Measurements from ENCODE around the gene FCRLA. TPM values are rescaled to one million over a fixed set of nuclear protein-coding genes. Genes with fewer than 3 reads are reported as not detected.
"Not testable (repeated sequence)": the region's sequence is repeated elsewhere in the genome, so short reads cannot be mapped to it uniquely, and the experiment has no call there.

FCRLA gene, protein sequence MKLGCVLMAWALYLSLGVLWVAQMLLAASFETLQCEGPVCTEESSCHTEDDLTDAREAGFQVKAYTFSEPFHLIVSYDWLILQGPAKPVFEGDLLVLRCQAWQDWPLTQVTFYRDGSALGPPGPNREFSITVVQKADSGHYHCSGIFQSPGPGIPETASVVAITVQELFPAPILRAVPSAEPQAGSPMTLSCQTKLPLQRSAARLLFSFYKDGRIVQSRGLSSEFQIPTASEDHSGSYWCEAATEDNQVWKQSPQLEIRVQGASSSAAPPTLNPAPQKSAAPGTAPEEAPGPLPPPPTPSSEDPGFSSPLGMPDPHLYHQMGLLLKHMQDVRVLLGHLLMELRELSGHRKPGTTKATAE
- total RNA-seq: not detected

DNA sequence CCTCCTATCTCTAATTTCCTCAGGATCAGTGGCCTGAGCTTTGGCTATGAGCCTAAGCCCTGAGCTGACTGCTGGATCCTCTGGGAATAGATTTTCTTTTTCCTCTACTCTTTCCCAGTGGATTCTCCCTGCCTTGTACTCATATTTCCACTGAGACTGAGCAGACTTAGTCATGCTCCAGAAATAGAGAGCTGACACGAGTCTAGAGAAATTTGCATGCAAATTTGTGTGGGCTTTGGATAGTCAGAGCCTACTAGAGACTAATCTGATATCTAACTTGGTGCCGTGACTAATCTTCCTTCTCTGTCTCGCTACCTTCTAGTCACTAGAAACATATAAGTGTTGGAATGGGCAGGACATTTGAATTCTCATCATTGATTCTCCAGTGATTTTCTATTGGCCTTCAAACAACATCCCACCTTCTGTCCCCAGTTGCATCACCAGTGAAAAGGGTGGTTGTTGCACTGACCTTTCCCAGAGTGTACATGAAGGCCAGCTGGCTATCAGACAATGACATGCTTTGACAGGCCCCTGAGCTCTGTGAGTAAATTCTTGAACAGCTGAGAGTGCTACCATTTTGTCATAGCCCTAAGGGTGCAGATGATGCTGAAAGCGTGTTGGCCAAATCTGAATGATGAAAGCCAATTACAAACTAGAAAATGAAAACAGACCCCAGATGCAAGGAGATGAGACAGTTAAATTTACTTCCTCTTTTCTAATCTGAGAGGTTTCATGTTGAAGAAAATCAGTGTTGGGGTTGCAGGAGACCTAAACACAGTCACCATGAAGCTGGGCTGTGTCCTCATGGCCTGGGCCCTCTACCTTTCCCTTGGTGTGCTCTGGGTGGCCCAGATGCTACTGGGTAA lies at the start of gene FCRLA:
TSS of gene FCRLA (plus strand) at position 748 of the 866 bp plus-strand sequence. CDS start at position 784, 36 bp downstream.
- Histone ChIP-seq H3K9me3 (no peaks in the 10 kb centered on the region), H3K27me3 (no peaks in the 10 kb centered on the region), H3K27ac (no peak within 1 kb of the TSS), H3K4me3 (replicated peaks in 1 of 3) (no peak within 1 kb of the TSS), H3K36me3 (no peaks in the 10 kb centered on the region), H3K4me1 (no peaks in the 10 kb centered on the region)
- DNase-seq: no peak
- TF ChIP-seq POLR2A (IDR thresholded peaks at IDR 0.05): no peak
- TF ChIP-seq, protein P1, sequence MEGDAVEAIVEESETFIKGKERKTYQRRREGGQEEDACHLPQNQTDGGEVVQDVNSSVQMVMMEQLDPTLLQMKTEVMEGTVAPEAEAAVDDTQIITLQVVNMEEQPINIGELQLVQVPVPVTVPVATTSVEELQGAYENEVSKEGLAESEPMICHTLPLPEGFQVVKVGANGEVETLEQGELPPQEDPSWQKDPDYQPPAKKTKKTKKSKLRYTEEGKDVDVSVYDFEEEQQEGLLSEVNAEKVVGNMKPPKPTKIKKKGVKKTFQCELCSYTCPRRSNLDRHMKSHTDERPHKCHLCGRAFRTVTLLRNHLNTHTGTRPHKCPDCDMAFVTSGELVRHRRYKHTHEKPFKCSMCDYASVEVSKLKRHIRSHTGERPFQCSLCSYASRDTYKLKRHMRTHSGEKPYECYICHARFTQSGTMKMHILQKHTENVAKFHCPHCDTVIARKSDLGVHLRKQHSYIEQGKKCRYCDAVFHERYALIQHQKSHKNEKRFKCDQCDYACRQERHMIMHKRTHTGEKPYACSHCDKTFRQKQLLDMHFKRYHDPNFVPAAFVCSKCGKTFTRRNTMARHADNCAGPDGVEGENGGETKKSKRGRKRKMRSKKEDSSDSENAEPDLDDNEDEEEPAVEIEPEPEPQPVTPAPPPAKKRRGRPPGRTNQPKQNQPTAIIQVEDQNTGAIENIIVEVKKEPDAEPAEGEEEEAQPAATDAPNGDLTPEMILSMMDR (IDR thresholded peaks at IDR 0.05): no peak
- intact Hi-C loops (cut with DNase I): no loop called here
- WGBS, 2 donors: 52 to 60% methylated on average over 4 of the region's 4 CpGs

DNA sequence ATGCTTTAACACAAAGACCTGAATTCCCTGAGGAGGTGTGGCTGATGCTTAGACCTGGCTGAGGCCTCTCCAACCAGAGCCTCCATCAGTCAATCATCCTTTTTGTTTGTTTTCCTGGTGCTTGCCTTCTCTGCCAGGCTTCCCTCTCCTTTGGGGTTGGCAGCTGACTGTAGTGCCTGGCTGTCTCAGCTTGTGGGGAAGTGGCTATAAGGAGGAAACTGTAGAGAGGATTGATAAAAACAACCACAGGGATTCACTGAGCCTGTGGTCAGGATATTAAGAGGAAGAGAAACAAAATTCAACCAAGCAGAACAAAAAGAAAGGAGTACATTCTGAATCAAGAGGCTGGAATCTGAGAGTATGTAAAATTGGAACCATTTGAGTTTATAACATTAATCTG lies 48.5 kb upstream of the FCRLA start:
- H3K4me1 ChIP-seq; H3K4me3 ChIP-seq (replicated peaks in 1 of 3); DNase-seq; intact Hi-C loops (cut with DNase I); H3K36me3 ChIP-seq; H3K27ac ChIP-seq; H3K27me3 ChIP-seq; H3K9me3 ChIP-seq: not testable (repeated sequence)

DNA sequence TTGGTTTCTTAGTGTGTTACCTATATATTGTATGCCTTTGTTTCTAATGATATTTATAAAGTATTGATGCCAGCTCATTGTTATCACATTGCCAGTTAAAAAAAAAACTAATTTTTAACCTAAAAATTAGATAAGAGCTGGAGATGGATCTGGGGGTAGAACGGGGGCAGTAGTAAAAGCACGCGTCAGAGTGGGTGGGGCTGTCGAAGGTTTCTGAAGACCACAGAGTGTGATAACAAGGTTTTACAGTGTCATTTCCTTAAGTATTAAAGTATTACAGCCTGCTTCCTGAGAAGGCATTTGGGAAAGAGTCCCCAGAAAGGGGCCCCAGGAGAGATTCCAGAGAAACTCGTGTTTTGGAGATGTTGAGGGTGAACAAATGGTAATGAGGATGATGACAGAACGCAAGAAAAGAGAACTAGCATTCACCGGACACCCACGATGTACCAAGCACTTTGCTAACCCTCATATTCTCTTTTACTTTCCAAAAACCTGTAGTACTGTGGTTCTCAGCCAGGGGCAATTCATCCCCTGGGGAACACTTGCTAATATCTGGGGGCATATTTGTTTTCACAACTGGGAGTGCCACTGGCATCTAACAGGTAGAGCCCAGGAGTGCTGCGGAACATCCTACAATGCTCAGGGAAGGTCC lies 45.2 kb upstream of the FCRLA start:
- H3K4me1 ChIP-seq; H3K9me3 ChIP-seq; H3K4me3 ChIP-seq (replicated peaks in 1 of 3); intact Hi-C loops (cut with DNase I); H3K27ac ChIP-seq; H3K36me3 ChIP-seq; H3K27me3 ChIP-seq; DNase-seq: not testable (repeated sequence)
- WGBS, 2 donors: 70% methylated on average over 2 of the region's 9 CpGs; no CpG with 5 or more reads in 1 of the 2 donors

DNA sequence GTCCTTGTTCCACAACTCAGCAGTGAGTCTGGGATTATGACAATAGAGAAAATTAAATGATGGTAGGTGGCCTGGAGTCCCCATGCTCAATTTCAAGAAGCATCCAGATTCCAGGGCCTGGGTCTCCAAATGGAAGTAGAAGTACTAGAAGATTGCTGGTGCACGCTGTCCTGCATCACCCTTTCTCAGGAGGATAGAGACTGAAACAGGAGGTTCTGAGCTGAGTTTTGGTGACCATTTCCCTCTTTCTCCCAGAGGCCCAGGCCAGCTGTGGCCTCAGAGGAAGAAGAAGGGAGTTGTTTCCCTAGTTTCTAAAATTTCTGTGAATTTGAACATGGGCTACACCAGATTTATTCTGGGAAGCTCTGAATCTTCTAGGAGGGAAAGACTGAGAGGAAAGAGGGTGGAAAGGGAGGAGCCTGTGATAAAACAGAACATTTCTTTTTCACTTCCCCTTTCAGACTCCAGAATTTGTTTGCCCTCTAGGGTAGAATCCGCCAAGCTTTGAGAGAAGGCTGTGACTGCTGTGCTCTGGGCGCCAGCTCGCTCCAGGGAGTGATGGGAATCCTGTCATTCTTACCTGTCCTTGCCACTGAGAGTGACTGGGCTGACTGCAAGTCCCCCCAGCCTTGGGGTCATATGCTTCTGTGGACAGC lies 44.2 kb upstream of the FCRLA start, which contains the start of gene FCGR2B:
TSS of gene FCGR2B (plus strand) at position 460 of the 656 bp plus-strand sequence. CDS start at position 559, 99 bp downstream.
- H3K27me3 ChIP-seq; H3K9me3 ChIP-seq; H3K4me1 ChIP-seq; DNase-seq; H3K4me3 ChIP-seq (replicated peaks in 1 of 3); H3K27ac ChIP-seq; H3K36me3 ChIP-seq; intact Hi-C loops (cut with DNase I): not testable (repeated sequence)
- WGBS, 2 donors: no CpG with 5 or more reads among the region's 4 CpGs

DNA sequence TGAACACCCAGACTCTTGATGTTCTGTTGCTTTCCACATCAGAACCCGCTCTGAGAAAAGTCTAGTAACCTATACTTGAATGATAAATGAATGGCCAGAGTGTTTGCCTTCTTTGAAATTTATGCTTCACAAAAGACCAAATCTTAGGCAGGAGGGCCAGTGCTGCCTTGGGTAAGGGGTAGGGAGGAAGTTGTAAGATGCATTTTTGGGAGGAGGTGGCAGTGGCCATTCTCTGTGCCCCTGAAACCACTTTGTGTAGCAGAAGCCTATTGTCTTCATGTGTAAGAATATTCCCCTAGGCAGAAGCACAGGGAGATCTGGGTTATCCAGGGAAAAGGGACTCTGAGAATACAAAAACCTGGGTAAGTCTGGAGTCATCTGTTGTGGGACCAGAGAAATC lies 43.5 kb upstream of the FCRLA start:
- H3K27ac ChIP-seq; H3K27me3 ChIP-seq; H3K4me3 ChIP-seq (replicated peaks in 1 of 3); H3K36me3 ChIP-seq; DNase-seq; intact Hi-C loops (cut with DNase I); H3K4me1 ChIP-seq; H3K9me3 ChIP-seq: not testable (repeated sequence)
- WGBS, 2 donors: no CpG with 5 or more reads among the region's 1 CpG

DNA sequence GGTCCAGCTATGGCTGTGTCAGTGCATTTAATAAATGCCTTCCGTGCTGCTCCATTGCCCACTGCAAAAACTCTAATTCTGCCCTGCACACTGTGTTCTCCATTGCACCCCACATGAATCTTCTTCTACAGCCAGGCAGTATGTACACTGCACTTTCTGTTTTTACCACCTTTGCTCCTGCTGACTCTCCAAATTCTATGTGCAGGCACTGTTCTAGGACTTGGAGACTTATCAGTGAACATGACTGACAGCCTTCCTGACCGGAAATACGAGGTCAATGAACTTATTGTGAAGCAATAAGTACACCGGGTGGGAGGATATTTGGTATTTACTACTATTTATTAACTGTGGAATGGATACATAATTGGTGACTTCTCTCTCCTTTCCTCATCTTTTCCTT lies 42.3 kb upstream of the FCRLA start:
- H3K27me3 ChIP-seq; intact Hi-C loops (cut with DNase I); H3K9me3 ChIP-seq; DNase-seq; H3K4me1 ChIP-seq; H3K27ac ChIP-seq; H3K4me3 ChIP-seq (replicated peaks in 1 of 3); H3K36me3 ChIP-seq: not testable (repeated sequence)
- WGBS, 2 donors: no CpG with 5 or more reads among the region's 4 CpGs

DNA sequence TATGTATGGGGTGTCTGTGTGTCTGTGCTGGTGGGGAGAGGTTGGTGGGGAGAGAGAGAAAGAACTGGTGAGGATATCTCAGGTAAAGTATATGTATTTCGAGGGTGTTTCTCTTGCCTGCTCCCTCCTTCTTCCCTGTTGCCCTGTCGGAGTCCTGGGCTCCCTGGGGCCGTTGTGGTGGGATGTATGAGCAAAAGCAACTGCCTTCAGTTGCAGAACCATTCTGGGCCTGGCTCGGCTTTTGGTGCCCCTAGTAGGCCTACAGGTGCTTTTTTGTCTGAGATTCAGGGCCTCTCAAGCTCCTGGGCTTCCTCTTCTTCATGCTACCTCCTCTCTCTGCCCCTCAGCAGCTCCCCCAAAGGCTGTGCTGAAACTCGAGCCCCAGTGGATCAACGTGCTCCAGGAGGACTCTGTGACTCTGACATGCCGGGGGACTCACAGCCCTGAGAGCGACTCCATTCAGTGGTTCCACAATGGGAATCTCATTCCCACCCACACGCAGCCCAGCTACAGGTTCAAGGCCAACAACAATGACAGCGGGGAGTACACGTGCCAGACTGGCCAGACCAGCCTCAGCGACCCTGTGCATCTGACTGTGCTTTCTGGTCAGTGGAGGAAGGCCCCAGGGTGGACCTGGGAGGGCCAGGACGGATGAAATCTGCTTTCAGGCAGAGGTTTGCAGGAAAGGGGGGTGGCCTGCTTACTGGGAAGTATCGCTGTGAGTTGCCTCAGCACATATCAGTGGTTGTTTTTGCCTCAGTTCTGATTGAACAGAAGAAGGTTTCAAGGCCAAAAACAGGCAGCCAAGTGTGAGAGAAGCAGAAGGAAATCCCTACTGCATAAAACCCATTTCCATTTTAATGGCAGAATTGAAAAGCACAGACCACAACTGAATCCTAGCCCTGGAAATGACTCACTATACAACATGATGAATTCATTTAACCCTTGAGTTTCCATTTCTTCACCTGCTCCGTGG lies 35.7 kb upstream of the FCRLA start:
- intact Hi-C loops (cut with DNase I): not testable (repeated sequence)

DNA sequence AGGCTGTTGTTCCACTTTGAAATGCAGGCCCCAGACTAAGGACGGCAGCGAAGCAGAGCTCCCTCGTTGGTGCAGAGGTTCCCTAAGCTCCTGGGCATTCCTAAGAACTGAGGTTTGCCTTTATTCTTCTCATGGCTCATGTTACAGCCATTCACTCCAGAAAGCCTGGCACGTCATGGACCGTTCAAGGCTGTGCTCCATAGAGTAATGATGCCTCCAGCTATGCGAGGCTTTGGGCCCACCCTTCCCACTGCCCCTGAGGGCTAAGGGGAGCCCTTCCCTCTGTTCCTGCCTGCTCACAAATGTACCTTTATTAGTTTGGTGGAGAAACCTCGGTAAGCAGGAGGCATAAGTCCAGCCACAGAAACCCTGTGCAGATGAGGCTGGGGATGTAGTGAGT lies 33.6 kb upstream of the FCRLA start:
- H3K27me3 ChIP-seq; H3K36me3 ChIP-seq; H3K4me3 ChIP-seq (replicated peaks in 1 of 3); H3K27ac ChIP-seq; H3K9me3 ChIP-seq; DNase-seq; intact Hi-C loops (cut with DNase I); H3K4me1 ChIP-seq: not testable (repeated sequence)
- 84 to 95% methylated on average over 4 to 5 of the region's 7 CpGs for WGBS, 2 donors

More for the DNA sequence above, 35.7 kb upstream of the FCRLA start:
- DNase-seq; H3K27ac ChIP-seq; H3K27me3 ChIP-seq; H3K4me3 ChIP-seq (replicated peaks in 1 of 3); H3K9me3 ChIP-seq; H3K36me3 ChIP-seq; H3K4me1 ChIP-seq: not testable (repeated sequence)
- 75 to 77% methylated on average over 6 to 7 of the region's 15 CpGs for WGBS, 2 donors

DNA sequence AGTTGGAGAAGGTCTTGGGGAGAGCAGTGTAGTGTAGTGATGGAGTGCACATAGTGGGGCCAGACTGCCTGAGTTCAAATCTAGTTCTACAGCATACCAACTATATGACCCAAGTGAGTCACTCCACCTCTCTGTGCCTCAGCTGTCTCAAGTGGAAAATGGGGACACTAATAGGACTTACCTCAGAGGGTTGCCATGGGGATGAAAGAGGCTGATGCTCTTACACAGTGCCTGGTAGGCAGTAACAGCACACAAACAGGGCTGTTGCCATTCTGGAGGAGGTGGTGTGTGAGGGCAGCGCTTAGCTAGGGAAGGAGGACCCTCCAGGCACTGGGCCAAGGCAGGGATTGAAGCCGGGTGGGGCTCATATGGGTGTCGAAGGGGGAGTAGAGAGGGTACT lies 32.6 kb upstream of the FCRLA start:
- H3K27me3 ChIP-seq; H3K4me3 ChIP-seq (replicated peaks in 1 of 3); H3K4me1 ChIP-seq; DNase-seq; H3K36me3 ChIP-seq; intact Hi-C loops (cut with DNase I); H3K27ac ChIP-seq; H3K9me3 ChIP-seq: not testable (repeated sequence)
- 70 to 76% methylated on average over 2 to 3 of the region's 3 CpGs for WGBS, 2 donors

DNA sequence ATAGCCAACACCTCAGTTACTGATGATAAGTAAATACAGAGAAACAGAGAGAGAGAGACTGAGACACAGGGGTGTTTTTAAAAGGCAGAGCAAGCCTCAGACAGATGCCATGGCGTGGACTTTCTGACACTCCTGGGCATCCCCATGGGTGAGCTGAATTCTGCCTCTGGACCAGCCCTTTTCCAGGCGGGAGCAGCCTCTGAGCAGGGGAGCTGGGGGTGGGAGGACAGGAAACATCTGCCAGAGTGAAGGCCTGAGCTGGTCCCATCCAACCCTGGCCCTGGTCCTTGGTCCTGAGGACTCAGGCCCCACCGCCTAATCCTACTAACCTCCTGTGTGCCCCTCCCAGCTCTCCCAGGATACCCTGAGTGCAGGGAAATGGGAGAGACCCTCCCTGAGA lies 32.1 kb upstream of the FCRLA start:
- H3K27me3 ChIP-seq; DNase-seq; H3K4me1 ChIP-seq; H3K4me3 ChIP-seq (replicated peaks in 1 of 3); H3K36me3 ChIP-seq; H3K27ac ChIP-seq; intact Hi-C loops (cut with DNase I); H3K9me3 ChIP-seq: not testable (repeated sequence)
- WGBS, 2 donors: 61 to 100% methylated on average over 2 of the region's 3 CpGs

All from thyroid gland (tissue), 4 donors.